AG09309 (cell line): Measurements from ENCODE around the gene KIF21B.

Experiments
- DNase-seq: peaks from one replicate; pipeline ENCODE4 v3.0.0-alpha.2; 2010; ENCODE audit warnings: low read depth
- H3K4me3 ChIP-seq: 2 replicates; pipeline ENCODE4 v1.5.1; 2011; ENCODE audit warnings: mild to moderate bottlenecking, low read depth, low read length, moderate library complexity; ENCODE audit not compliant: control insufficient read depth
- TF ChIP-seq, protein P1 (sequence below): IDR thresholded peaks from 2 replicates; pipeline ENCODE4 v1.5.1; 2011; ENCODE audit warnings: mild to moderate bottlenecking, low read depth, low read length, inconsistent platforms; ENCODE audit not compliant: insufficient read depth, control insufficient read depth; ENCODE audit errors: missing control alignments

The KIF21B gene

DNA sequence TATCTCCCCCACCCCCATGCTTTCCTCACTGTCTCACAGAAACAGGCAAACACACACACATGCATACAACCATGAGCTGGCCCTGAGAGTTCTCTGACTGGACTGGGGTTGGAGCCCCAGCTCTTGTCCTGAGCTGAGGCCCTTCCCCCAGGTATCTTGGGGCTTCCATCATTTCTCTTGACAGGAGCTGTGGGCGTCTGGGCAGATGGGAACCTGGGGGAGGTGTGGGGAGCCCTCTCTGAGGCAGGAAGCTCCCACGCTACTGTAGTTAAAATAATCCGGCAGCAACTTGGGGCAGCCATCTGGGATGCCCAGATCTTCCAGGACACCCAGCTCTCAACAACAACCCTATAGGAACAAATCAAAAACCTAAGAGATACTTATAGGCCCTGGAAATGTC is 2.7 kb upstream of the KIF21B start:
- H3K4me3 ChIP-seq = no peak overlapping the region
- TF ChIP-seq, protein P1, sequence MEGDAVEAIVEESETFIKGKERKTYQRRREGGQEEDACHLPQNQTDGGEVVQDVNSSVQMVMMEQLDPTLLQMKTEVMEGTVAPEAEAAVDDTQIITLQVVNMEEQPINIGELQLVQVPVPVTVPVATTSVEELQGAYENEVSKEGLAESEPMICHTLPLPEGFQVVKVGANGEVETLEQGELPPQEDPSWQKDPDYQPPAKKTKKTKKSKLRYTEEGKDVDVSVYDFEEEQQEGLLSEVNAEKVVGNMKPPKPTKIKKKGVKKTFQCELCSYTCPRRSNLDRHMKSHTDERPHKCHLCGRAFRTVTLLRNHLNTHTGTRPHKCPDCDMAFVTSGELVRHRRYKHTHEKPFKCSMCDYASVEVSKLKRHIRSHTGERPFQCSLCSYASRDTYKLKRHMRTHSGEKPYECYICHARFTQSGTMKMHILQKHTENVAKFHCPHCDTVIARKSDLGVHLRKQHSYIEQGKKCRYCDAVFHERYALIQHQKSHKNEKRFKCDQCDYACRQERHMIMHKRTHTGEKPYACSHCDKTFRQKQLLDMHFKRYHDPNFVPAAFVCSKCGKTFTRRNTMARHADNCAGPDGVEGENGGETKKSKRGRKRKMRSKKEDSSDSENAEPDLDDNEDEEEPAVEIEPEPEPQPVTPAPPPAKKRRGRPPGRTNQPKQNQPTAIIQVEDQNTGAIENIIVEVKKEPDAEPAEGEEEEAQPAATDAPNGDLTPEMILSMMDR = no peak
- no peak for DNase-seq

DNA sequence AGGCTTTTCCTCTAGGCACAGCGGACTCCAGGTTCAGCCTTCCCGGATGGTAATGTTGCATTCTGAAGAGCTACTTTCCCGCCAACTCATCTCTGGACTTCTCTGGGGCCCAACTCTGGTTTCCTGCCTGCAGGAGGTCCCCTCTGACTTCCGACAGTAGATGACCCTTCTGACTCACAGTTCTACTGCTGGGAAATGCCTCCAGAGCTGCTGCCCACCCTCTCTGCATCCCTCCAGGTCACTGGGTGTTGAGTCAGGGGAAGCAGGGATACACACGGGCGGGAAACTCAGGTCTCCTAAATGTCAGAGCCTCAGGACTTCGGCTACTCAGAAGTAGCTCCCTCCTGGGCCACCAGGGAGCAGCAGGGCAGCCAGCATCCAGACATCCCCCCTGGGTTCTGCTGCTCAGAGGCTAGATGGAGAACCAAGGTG is 2.1 kb upstream of the KIF21B start:
- TF ChIP-seq, protein P1 = peak; percentile 52
- H3K4me3 ChIP-seq = no peak overlapping the region
- DNase-seq = no peak

DNA sequence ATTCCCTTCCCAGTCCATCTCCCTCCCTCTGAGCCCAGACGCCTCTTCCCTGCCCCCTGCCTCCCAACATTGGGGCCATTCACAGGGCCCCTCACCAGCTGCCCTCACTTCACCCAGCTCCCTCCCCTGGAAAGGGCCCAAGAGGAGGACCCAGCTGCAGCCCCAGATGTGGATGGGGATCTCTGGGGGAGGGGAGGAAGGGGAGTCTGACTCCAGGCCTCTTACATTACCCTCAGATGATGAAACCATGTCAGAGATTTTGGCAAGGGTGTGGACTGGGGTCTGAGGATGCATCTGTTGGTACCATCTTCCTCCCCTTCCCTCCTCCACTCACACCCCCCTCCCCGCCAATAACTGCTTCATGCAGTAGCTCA is 1.1 kb upstream of the KIF21B start:
- no peak overlapping the region for H3K4me3 ChIP-seq
- no peak for DNase-seq

DNA sequence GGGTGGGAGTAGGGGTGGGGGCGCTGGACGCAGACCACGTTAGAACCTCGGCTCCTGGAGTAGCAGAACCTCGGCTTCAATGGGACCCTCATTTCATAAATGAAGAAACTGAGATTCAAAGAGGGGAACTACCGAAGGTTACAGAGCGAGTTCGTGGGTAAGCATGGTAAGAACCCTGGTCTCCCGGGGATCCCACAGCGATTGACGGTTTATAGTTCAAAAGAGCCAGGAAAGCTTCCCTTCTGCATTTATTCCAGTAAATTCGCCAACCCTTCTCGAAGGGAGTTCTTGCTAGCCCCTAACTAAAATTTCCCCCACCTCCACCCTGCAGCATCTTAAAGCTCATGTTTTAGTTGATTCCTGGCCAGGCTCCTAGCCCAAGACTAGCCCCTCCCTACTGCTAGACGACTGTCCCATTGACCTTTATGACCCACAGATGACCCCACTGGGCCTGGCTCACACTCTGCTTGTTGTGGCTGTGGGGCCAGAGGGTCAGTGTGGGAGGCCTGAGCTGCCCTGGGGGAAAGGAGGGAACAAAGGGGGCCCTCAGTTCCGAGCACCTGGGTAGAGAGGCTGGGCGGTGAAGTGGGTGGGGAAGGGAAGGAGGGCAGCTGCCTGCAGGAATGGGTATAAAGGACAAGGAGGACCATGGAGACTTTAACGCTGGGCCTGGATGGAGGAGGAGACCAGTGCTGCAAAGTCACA is 558 bp upstream of the KIF21B start:
- DNase-seq = no peak
- TF ChIP-seq, protein P1 = no peak
- no peak overlapping the region for H3K4me3 ChIP-seq

More for the DNA sequence above, 1.1 kb upstream of the KIF21B start:
- TF ChIP-seq, protein P1 = no peak

DNA sequence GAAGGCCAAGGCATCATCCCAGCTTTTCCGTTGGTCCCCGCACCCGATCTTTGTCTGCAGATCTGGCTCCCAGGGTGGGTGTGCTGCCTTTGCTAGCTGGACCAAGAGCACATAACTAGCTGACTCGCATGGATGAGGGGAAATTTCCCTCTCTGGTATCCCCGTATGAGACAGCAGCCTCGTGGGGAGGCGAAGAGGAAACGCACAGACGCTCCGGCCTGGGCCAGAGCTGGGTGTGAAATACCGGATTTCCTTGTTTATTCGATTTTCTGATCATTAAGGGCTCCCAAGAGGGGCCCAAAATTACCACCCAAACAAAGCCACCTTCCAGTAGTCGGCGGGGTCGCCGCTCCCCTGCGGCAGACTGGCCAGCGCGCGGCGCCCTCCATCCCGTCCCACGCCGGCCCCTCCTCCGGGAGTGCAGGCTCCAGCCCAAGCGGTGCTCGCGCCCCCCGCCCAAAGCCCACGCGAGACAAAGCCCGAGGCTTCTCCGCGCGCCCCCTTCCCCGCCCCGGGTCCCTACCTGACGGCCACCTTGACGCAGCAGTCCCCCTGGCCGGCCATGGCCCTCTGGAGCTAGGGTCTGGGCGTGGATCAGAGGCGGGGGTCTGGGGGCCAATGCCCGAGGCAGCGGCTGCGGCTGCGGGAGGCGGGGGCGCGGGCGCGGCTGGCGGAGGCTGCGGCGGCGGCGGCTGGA is 546 bp downstream of the KIF21B start:
- no peak for DNase-seq
- TF ChIP-seq, protein P1 = no peak
- peak overlapping the region; percentile 33 for H3K4me3 ChIP-seq

DNA sequence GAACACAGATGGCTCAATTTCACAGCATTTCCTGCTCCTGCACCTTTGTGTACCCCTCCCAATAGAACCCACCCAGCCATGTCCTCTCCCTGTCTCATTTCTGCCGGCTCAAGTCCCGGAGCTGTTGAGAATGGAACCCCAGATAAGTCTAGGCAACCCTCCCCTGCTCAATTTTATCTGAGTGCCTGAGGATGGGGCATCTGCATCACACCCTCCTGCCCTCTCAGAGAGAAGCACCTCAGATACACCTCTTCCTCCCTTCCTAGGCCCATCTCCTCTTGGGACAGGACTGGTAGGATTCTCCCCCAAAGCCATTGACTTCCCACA is 1.1 kb downstream of the KIF21B start:
- H3K4me3 ChIP-seq = no peak overlapping the region; the same call in 1 of the 2 replicates
- DNase-seq = no peak
- TF ChIP-seq, protein P1 = no peak
